GM23338 (cell line): ENCODE results near the gene H19. TPM values are rescaled to one million over a fixed set of nuclear protein-coding genes. Genes with fewer than 3 reads are reported as not detected.

Experiments
- ATAC-seq: fragments of 200-7000 bp; cut with Tn5 transposase; 3 replicates; pipeline ENCODE4 v1.9.1; 2020
- DNase-seq: peaks from one replicate; pipeline ENCODE4 v3.0.0-alpha.2; 2015; ENCODE audit warnings: low spot score
- H2AFZ ChIP-seq: fragments of 200-600 bp; sonication (generic); 2 replicates; pipeline ENCODE4 v1.8.0; 2016; ENCODE audit warnings: antibody characterized with exemption, mild to moderate bottlenecking, moderate library complexity
- H3F3A ChIP-seq: fragments of 200-600 bp; sonication (generic); replicated peaks from 2 replicates; pipeline ENCODE4 v1.8.0; 2017; ENCODE audit warnings: antibody characterized with exemption, mixed run types, low read depth
- H3K27ac ChIP-seq: fragments of 200-600 bp; sonication (generic); 2 replicates; pipeline ENCODE4 v1.6.1; 2016; ENCODE audit warnings: low read depth
- H3K27me3 ChIP-seq: fragments of 200-600 bp; sonication (generic); 2 replicates; pipeline ENCODE4 v1.8.0; 2016; ENCODE audit warnings: mild to moderate bottlenecking, mixed run types, moderate library complexity; ENCODE audit not compliant: insufficient read depth
- H3K36me3 ChIP-seq: fragments of 200-600 bp; sonication (generic); 2 replicates; pipeline ENCODE4 v1.8.0; 2016; ENCODE audit warnings: mild to moderate bottlenecking; ENCODE audit not compliant: insufficient read depth
- H3K4me1 ChIP-seq: fragments of 200-600 bp; sonication (generic); 2 replicates; pipeline ENCODE4 v1.8.0; 2016; ENCODE audit warnings: mild to moderate bottlenecking, moderate library complexity; ENCODE audit not compliant: insufficient read depth
- H3K4me2 ChIP-seq: fragments of 200-600 bp; sonication (generic); 2 replicates; pipeline ENCODE4 v1.7.1; 2017; ENCODE audit warnings: mixed run types
- H3K4me3 ChIP-seq: fragments of 200-600 bp; sonication (generic); 2 replicates; pipeline ENCODE4 v1.6.1; 2016; ENCODE audit warnings: mixed run types
- H3K79me2 ChIP-seq: fragments of 200-600 bp; sonication (generic); replicated peaks from 2 replicates; pipeline ENCODE4 v1.8.0; 2017; ENCODE audit warnings: mild to moderate bottlenecking; ENCODE audit not compliant: insufficient read depth
- H3K9me2 ChIP-seq: fragments of 200-600 bp; sonication (generic); 2 replicates; pipeline ENCODE4 v1.8.0; 2017; ENCODE audit not compliant: insufficient read depth
- H4K20me1 ChIP-seq: fragments of 200-600 bp; sonication (generic); replicated peaks from 2 replicates; pipeline ENCODE4 v1.8.0; 2017; ENCODE audit warnings: mild to moderate bottlenecking; ENCODE audit not compliant: insufficient read depth
- H3K27ac Mint-ChIP-seq: 2 replicates; pipeline ENCODE4 v1.8.0; 2020; ENCODE audit warnings: inconsistent platforms, mild to moderate bottlenecking, moderate library complexity, mixed read lengths
- H3K27me3 Mint-ChIP-seq: 3 replicates; pipeline ENCODE4 v1.8.0; 2022; ENCODE audit warnings: low read depth, mild to moderate bottlenecking, moderate library complexity, mixed read lengths, inconsistent platforms; ENCODE audit not compliant: insufficient read depth, poor library complexity
- H3K36me3 Mint-ChIP-seq: 3 replicates; pipeline ENCODE4 v1.8.0; 2021; ENCODE audit warnings: low read depth, mild to moderate bottlenecking, inconsistent platforms, moderate library complexity, mixed read lengths
- H3K4me1 Mint-ChIP-seq: 3 replicates; pipeline ENCODE4 v1.8.0; 2020; ENCODE audit warnings: mild to moderate bottlenecking, inconsistent platforms, mixed read lengths
- H3K4me3 Mint-ChIP-seq: 3 replicates; pipeline ENCODE4 v1.8.0; 2021; ENCODE audit warnings: moderate library complexity, mild to moderate bottlenecking, inconsistent platforms, mixed read lengths
- H3K9me3 Mint-ChIP-seq: 3 replicates; pipeline ENCODE4 v1.8.0; 2020; ENCODE audit warnings: moderate library complexity, mild to moderate bottlenecking, inconsistent platforms, mixed read lengths
- CREB1 ChIP-seq: fragments of 250-450 bp; sonication (Bioruptor Pico); IDR thresholded peaks from 2 replicates; pipeline ENCODE4 v1.5.0; 2020; ENCODE audit warnings: low read depth, mild to moderate bottlenecking, moderate library complexity
- EZH2 ChIP-seq: fragments of 200-600 bp; sonication (generic); IDR thresholded peaks from one replicate; pipeline ENCODE4 v1.8.0; 2017; ENCODE audit warnings: antibody characterized with exemption, mild to moderate bottlenecking, low read depth; ENCODE audit not compliant: unreplicated experiment
- EZH2phosphoT487 ChIP-seq: fragments of 200-600 bp; sonication (generic); IDR thresholded peaks from one replicate; pipeline ENCODE4 v1.8.1; 2018; ENCODE audit warnings: antibody characterized with exemption; ENCODE audit not compliant: unreplicated experiment
- JUNB ChIP-seq: IDR thresholded peaks from one replicate; pipeline ENCODE4 v1.6.1; 2016; ENCODE audit warnings: antibody characterized with exemption; ENCODE audit not compliant: unreplicated experiment
- NANOG ChIP-seq: IDR thresholded peaks from 2 replicates; pipeline ENCODE4 v1.6.1; 2016; ENCODE audit warnings: antibody characterized with exemption, borderline replicate concordance
- POLR2AphosphoS5 ChIP-seq: IDR thresholded peaks from 2 replicates; pipeline ENCODE4 v1.6.1; 2016; ENCODE audit warnings: antibody characterized with exemption, low read depth
- ZNF114 ChIP-seq: fragments of 250-450 bp; sonication (Bioruptor Pico); IDR thresholded peaks from 2 replicates; pipeline ENCODE4 v1.5.0; 2020; ENCODE audit warnings: mild to moderate bottlenecking, moderate library complexity
- ZNF331 ChIP-seq: fragments of 250-450 bp; sonication (Bioruptor Pico); IDR thresholded peaks from 2 replicates; pipeline ENCODE4 v1.5.0; 2020; ENCODE audit warnings: low read depth, mild to moderate bottlenecking, moderate library complexity
- polyA plus RNA-seq: library from polyadenylated mRNA; unstranded; fragments of >200 nt; fragmentation: Nextera tagmentation; extraction: Ambion mirVana; gene quantifications from 2 replicates; pipeline ENCODE4 v1.2.1, GENCODE V29; 2016
- total RNA-seq: library from RNA; depleted of rRNA; stranded (reverse); fragments of >200 nt; shearing (Covaris generic); gene quantifications from 2 replicates; pipeline ENCODE4 v1.2.3, GENCODE V29; 2014
- TF ChIP-seq, protein P1 (sequence below): IDR thresholded peaks from one replicate; pipeline ENCODE4 v1.6.1; 2018; ENCODE audit warnings: antibody characterized with exemption; ENCODE audit not compliant: unreplicated experiment
- TF ChIP-seq, protein P2 (sequence below), 2 experiments: fragments of 200-600 bp in 1 of 2; sonication (generic) in 1 of 2; conservative IDR thresholded peaks; 2 replicates each; pipeline versions ENCODE4 v1.5.1 to v1.6.1; 2016 to 2017; ENCODE audit warnings: antibody characterized with exemption in 2 of 2, low read depth in 2 of 2, mild to moderate bottlenecking in 2 of 2, moderate library complexity in 1 of 2
- TF ChIP-seq, protein P3 (sequence below): fragments of 250-450 bp; sonication (Bioruptor Pico); IDR thresholded peaks from 2 replicates; pipeline ENCODE4 v1.5.0; 2020; ENCODE audit warnings: mild to moderate bottlenecking, moderate library complexity
- TF ChIP-seq, protein P4 (sequence below): IDR thresholded peaks from 2 replicates; pipeline ENCODE4 v1.6.1; 2016; ENCODE audit warnings: antibody characterized with exemption

H19 gene
- total and polyA plus RNA-seq, 2 experiments from 2014 or later, result 0.76 to 0.86 TPM

DNA sequence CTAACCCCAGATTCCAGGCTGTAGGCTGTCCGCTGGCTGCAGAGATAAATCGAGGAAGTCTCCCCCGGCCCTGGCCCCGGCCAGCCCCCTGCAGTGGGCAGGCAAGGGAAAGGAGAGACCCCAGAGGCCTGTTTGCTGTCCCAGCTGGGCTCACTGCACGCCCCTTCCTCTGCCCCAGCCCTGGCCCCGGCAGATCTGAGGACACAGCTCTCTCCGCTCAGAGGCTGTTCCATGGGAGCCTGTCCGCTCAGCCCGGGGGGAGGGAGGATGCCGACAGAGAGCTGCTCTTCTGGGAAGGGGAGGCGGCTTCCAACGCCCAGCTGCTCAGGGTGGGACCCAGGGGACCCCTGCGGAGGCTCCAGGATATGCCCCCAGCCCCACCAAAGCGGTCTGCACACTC, 37.7 kb upstream of the H19 start (continued):
- TF ChIP-seq, protein P1, sequence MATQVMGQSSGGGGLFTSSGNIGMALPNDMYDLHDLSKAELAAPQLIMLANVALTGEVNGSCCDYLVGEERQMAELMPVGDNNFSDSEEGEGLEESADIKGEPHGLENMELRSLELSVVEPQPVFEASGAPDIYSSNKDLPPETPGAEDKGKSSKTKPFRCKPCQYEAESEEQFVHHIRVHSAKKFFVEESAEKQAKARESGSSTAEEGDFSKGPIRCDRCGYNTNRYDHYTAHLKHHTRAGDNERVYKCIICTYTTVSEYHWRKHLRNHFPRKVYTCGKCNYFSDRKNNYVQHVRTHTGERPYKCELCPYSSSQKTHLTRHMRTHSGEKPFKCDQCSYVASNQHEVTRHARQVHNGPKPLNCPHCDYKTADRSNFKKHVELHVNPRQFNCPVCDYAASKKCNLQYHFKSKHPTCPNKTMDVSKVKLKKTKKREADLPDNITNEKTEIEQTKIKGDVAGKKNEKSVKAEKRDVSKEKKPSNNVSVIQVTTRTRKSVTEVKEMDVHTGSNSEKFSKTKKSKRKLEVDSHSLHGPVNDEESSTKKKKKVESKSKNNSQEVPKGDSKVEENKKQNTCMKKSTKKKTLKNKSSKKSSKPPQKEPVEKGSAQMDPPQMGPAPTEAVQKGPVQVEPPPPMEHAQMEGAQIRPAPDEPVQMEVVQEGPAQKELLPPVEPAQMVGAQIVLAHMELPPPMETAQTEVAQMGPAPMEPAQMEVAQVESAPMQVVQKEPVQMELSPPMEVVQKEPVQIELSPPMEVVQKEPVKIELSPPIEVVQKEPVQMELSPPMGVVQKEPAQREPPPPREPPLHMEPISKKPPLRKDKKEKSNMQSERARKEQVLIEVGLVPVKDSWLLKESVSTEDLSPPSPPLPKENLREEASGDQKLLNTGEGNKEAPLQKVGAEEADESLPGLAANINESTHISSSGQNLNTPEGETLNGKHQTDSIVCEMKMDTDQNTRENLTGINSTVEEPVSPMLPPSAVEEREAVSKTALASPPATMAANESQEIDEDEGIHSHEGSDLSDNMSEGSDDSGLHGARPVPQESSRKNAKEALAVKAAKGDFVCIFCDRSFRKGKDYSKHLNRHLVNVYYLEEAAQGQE, result no peak
- TF ChIP-seq, protein P2, sequence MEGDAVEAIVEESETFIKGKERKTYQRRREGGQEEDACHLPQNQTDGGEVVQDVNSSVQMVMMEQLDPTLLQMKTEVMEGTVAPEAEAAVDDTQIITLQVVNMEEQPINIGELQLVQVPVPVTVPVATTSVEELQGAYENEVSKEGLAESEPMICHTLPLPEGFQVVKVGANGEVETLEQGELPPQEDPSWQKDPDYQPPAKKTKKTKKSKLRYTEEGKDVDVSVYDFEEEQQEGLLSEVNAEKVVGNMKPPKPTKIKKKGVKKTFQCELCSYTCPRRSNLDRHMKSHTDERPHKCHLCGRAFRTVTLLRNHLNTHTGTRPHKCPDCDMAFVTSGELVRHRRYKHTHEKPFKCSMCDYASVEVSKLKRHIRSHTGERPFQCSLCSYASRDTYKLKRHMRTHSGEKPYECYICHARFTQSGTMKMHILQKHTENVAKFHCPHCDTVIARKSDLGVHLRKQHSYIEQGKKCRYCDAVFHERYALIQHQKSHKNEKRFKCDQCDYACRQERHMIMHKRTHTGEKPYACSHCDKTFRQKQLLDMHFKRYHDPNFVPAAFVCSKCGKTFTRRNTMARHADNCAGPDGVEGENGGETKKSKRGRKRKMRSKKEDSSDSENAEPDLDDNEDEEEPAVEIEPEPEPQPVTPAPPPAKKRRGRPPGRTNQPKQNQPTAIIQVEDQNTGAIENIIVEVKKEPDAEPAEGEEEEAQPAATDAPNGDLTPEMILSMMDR (conservative IDR thresholded peaks at IDR 0.05; ENCODE audit: low read depth in 2 of 2), result no peak
- TF ChIP-seq EZH2, result no peak
- no peak for TF ChIP-seq EZH2phosphoT487
- no peak for TF ChIP-seq ZNF114 (CRISPR knock-in tag)
- no peak for TF ChIP-seq JUNB
- TF ChIP-seq ZNF331 (CRISPR knock-in tag), result no peak

DNA sequence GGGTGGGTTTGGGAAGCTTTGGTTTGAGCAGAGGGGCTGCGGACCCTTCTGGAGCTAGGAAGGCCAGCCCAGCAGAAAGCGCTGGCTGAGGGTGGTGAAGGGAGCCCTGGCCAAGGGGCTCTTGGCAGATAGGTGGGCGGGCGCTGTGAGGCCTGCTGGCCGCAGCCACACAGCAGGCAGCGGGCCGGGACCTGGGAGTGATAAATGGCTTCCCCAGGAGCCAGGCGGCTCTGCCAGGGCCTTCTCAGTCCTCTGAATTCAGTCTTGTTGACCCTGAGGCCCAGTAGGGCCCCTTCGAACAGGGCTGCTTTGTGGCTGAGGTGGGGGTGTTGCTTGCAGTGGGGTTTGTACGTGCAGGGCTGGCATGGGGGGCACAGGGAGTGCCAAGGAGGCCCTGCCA, 33.4 kb upstream of the H19 start:
- Mint-ChIP-seq H3K36me3 (no peaks in the 10 kb centered on the region), H3K4me1 (no peaks in the 10 kb centered on the region), H3K9me3 (no peaks in the 10 kb centered on the region), H3K27me3 (no peaks in the 10 kb centered on the region), H3K27ac (no peak overlapping the region), H3K4me3 (no peak overlapping the region)
- Histone ChIP-seq H3K9me2 (no peaks in the 10 kb centered on the region), H3K4me3 (no peak overlapping the region), H4K20me1 (no peaks in the 10 kb centered on the region), H3K4me1 (no peaks in the 10 kb centered on the region), H3F3A (no peaks in the 10 kb centered on the region), H3K27ac (no peak overlapping the region), H2AFZ (no peak overlapping the region), H3K4me2 (no peak overlapping the region), H3K79me2 (no peaks in the 10 kb centered on the region), H3K36me3 (no peaks in the 10 kb centered on the region), H3K27me3 (no peaks in the 10 kb centered on the region)
- ATAC-seq (no peak), DNase-seq (no peak)
- no peak for TF ChIP-seq NANOG
- TF ChIP-seq CREB1 (CRISPR knock-in tag), result no peak
- TF ChIP-seq, protein P3, sequence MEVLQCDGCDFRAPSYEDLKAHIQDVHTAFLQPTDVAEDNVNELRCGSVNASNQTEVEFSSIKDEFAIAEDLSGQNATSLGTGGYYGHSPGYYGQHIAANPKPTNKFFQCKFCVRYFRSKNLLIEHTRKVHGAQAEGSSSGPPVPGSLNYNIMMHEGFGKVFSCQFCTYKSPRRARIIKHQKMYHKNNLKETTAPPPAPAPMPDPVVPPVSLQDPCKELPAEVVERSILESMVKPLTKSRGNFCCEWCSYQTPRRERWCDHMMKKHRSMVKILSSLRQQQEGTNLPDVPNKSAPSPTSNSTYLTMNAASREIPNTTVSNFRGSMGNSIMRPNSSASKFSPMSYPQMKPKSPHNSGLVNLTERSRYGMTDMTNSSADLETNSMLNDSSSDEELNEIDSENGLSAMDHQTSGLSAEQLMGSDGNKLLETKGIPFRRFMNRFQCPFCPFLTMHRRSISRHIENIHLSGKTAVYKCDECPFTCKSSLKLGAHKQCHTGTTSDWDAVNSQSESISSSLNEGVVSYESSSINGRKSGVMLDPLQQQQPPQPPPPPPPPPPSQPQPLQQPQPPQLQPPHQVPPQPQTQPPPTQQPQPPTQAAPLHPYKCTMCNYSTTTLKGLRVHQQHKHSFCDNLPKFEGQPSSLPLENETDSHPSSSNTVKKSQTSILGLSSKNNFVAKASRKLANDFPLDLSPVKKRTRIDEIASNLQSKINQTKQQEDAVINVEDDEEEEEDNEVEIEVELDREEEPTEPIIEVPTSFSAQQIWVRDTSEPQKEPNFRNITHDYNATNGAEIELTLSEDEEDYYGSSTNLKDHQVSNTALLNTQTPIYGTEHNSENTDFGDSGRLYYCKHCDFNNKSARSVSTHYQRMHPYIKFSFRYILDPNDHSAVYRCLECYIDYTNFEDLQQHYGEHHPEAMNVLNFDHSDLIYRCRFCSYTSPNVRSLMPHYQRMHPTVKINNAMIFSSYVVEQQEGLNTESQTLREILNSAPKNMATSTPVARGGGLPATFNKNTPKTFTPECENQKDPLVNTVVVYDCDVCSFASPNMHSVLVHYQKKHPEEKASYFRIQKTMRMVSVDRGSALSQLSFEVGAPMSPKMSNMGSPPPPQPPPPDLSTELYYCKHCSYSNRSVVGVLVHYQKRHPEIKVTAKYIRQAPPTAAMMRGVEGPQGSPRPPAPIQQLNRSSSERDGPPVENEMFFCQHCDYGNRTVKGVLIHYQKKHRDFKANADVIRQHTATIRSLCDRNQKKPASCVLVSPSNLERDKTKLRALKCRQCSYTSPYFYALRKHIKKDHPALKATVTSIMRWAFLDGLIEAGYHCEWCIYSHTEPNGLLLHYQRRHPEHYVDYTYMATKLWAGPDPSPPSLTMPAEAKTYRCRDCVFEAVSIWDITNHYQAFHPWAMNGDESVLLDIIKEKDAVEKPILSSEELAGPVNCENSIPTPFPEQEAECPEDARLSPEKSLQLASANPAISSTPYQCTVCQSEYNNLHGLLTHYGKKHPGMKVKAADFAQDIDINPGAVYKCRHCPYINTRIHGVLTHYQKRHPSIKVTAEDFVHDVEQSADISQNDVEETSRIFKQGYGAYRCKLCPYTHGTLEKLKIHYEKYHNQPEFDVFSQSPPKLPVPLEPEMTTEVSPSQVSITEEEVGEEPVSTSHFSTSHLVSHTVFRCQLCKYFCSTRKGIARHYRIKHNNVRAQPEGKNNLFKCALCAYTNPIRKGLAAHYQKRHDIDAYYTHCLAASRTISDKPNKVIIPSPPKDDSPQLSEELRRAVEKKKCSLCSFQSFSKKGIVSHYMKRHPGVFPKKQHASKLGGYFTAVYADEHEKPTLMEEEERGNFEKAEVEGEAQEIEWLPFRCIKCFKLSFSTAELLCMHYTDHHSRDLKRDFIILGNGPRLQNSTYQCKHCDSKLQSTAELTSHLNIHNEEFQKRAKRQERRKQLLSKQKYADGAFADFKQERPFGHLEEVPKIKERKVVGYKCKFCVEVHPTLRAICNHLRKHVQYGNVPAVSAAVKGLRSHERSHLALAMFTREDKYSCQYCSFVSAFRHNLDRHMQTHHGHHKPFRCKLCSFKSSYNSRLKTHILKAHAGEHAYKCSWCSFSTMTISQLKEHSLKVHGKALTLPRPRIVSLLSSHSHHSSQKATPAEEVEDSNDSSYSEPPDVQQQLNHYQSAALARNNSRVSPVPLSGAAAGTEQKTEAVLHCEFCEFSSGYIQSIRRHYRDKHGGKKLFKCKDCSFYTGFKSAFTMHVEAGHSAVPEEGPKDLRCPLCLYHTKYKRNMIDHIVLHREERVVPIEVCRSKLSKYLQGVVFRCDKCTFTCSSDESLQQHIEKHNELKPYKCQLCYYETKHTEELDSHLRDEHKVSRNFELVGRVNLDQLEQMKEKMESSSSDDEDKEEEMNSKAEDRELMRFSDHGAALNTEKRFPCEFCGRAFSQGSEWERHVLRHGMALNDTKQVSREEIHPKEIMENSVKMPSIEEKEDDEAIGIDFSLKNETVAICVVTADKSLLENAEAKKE, result no peak
- TF ChIP-seq POLR2AphosphoS5, result no peak
- no peak for TF ChIP-seq EZH2
- TF ChIP-seq, protein P4, sequence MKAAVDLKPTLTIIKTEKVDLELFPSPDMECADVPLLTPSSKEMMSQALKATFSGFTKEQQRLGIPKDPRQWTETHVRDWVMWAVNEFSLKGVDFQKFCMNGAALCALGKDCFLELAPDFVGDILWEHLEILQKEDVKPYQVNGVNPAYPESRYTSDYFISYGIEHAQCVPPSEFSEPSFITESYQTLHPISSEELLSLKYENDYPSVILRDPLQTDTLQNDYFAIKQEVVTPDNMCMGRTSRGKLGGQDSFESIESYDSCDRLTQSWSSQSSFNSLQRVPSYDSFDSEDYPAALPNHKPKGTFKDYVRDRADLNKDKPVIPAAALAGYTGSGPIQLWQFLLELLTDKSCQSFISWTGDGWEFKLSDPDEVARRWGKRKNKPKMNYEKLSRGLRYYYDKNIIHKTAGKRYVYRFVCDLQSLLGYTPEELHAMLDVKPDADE, result no peak
